SIG-M5 (cell line): ENCODE measurements around the gene PDIA2.

Experiments used
- DNase-seq: peaks from one replicate; lab custom pipeline; 2025; lab: John Stamatoyannopoulos, UW

PDIA2 gene

GRCh38 chr16:280991-281659 is 1.8 kb upstream of the PDIA2 start:
- no peak for DNase-seq

GRCh38 chr16:281660-282255 is 1.2 kb upstream of the PDIA2 start:
- no peak for DNase-seq

GRCh38 chr16:282491-282890 is 473 bp upstream of the PDIA2 start:
- DNase-seq = no peak

- DNase-seq = no peak
Observed at GRCh38 chr16:284204-285120, 1.5 kb downstream of the PDIA2 start.

- no peak for DNase-seq
Observed at GRCh38 chr16:285146-286055, 2.4 kb downstream of the PDIA2 start.

GRCh38 chr16:286491-287297 is 3.7 kb downstream of the PDIA2 start:
- DNase-seq = no peak

- DNase-seq = no peak
Observed at GRCh38 chr16:287298-287811, 4.4 kb downstream of the PDIA2 start.

- DNase-seq = no peak
Observed at GRCh38 chr16:287981-288920, 5.3 kb downstream of the PDIA2 start.

- DNase-seq = no peak
Observed at GRCh38 chr16:289395-289997, 6.5 kb downstream of the PDIA2 start.

GRCh38 chr16:290015-290680 is 7.2 kb downstream of the PDIA2 start:
- DNase-seq = no peak

- DNase-seq = no peak
Observed at GRCh38 chr16:290681-291405, 7.9 kb downstream of the PDIA2 start.

- DNase-seq = no peak
Observed at GRCh38 chr16:291539-291938, 8.6 kb downstream of the PDIA2 start.

- DNase-seq = no peak
Observed at GRCh38 chr16:293043-293775, 10.2 kb downstream of the PDIA2 start.

GRCh38 chr16:296276-296675 is 13.3 kb downstream of the PDIA2 start:
- DNase-seq = no peak

GRCh38 chr16:296806-297510 is 14.0 kb downstream of the PDIA2 start:
- no peak for DNase-seq

- DNase-seq = no peak
Observed at GRCh38 chr16:297832-298231, 14.9 kb downstream of the PDIA2 start.

GRCh38 chr16:301235-301634 is 18.3 kb downstream of the PDIA2 start:
- no peak for DNase-seq
